ENCODE measurements around the gene GFOD1.

GRCh38 chr6:13488896-13489237 is 1.5 kb upstream of the GFOD1 start:
- TF ChIP-seq CTCF (conservative IDR thresholded peaks at IDR 0.05), result no peak
- TF ChIP-seq EZH2 (IDR thresholded peaks at IDR 0.05; ENCODE audit: low read depth), result no peak
